A549 treated with CORT108297 at 1 μM for 4 hours (cell line): Measurements from ENCODE around the gene HLX. TPM values are rescaled to one million over a fixed set of nuclear protein-coding genes. Genes with fewer than 3 reads are reported as not detected.

Experiments
- total RNA-seq: library from RNA; stranded (reverse); fragments of 200-300 nt; extraction: Qiagen RNA extraction; gene quantifications from 5 replicates; pipeline ENCODE4 v1.2.3, GENCODE V29; 2022

The HLX gene
- 3.6 to 5.1 TPM (median 4.0 TPM) in 5 replicates for total RNA-seq

GRCh38 chr1:220879076-220879508 is at the start of gene HLX:
Gene HLX, plus strand, starts transcription at chr1:220879443. Its CDS starts 415 bp downstream, at chr1:220879858.

Other genes with a start within 250 kb of the HLX start
- 4.1 to 6.3 TPM (median 5.5 TPM) in 5 replicates for gene C1orf115, start 189.1 kb upstream of the HLX start, total RNA-seq
- 9.7 to 14.8 TPM (median 12.2 TPM) in 5 replicates for gene MTARC2, start 131.1 kb upstream of the HLX start, total RNA-seq
- gene MTARC1, start 92.5 kb upstream of the HLX start, total RNA-seq, result 8.8 to 11.1 TPM (median 10.0 TPM) in 5 replicates